NCI-H345 (cell line): ENCODE results near the gene CD48.
"Not testable (repeated sequence)": the region's sequence is repeated elsewhere in the genome, so short reads cannot be mapped to it uniquely, and the experiment has no call there.

Experiments
- DNase-seq: peaks from one replicate; lab custom pipeline; 2025; lab: John Stamatoyannopoulos, UW

Gene CD48

GRCh38 chr1:160713161-160713560, 1.5 kb upstream of the CD48 start:
- no peak for DNase-seq

- not testable (repeated sequence) for DNase-seq
Measured at GRCh38 chr1:160712525-160713080, 981 bp upstream of the CD48 start.

- DNase-seq, result no peak
Measured at GRCh38 chr1:160711276-160711601, 383 bp downstream of the CD48 start.

GRCh38 chr1:160710517-160711252, 937 bp downstream of the CD48 start:
- DNase-seq, result no peak

GRCh38 chr1:160709715-160710114, 1.9 kb downstream of the CD48 start:
- DNase-seq, result no peak

- DNase-seq, result no peak
Measured at GRCh38 chr1:160708801-160709200, 2.8 kb downstream of the CD48 start.

- no peak for DNase-seq
Measured at GRCh38 chr1:160708118-160708517, 3.5 kb downstream of the CD48 start.

- DNase-seq, result no peak
Measured at GRCh38 chr1:160707236-160708064, 4.2 kb downstream of the CD48 start.

- DNase-seq, result no peak
Measured at GRCh38 chr1:160706526-160707235, 4.9 kb downstream of the CD48 start.

GRCh38 chr1:160705742-160706141, 5.9 kb downstream of the CD48 start:
- DNase-seq, result no peak

GRCh38 chr1:160705212-160705621, 6.4 kb downstream of the CD48 start:
- DNase-seq, result not testable (repeated sequence)

- no peak for DNase-seq
Measured at GRCh38 chr1:160704250-160704649, 7.4 kb downstream of the CD48 start.

GRCh38 chr1:160702100-160702499, 9.5 kb downstream of the CD48 start:
- no peak for DNase-seq

- DNase-seq, result not testable (repeated sequence)
Measured at GRCh38 chr1:160692390-160692789, 19.2 kb downstream of the CD48 start.

- no peak for DNase-seq
Measured at GRCh38 chr1:160685266-160685665, 26.4 kb downstream of the CD48 start.

GRCh38 chr1:160682983-160683865, 28.4 kb downstream of the CD48 start:
- DNase-seq, result no peak

GRCh38 chr1:160681891-160682140, 29.8 kb downstream of the CD48 start:
- no peak for DNase-seq

- DNase-seq, result peak; percentile 59
Measured at GRCh38 chr1:160681066-160681890, 30.3 kb downstream of the CD48 start.

GRCh38 chr1:160680399-160680798, 31.2 kb downstream of the CD48 start:
- DNase-seq, result no peak

GRCh38 chr1:160679893-160680292, 31.7 kb downstream of the CD48 start:
- no peak for DNase-seq
